Endodermal cell (in vitro differentiated cells): ENCODE measurements around the gene RNF223. TPM values are rescaled to one million over a fixed set of nuclear protein-coding genes. Genes with fewer than 3 reads are reported as not detected.

Experiments
- DNase-seq: peaks from one replicate; pipeline ENCODE4 v3.0.0-alpha.2; 2017
- H3K27ac ChIP-seq: 2 replicates; pipeline ENCODE4 v1.5.1; 2013; ENCODE audit warnings: mild to moderate bottlenecking, low read depth, low read length, moderate library complexity
- H3K27me3 ChIP-seq: 2 replicates; pipeline ENCODE4 v1.6.1; 2013; ENCODE audit warnings: mild to moderate bottlenecking, low read length, moderate library complexity; ENCODE audit not compliant: insufficient read depth, control insufficient read depth, poor library complexity, severe bottlenecking
- H3K36me3 ChIP-seq: 2 replicates; pipeline ENCODE4 v1.7.0; 2013; ENCODE audit warnings: mild to moderate bottlenecking, low read length, moderate library complexity; ENCODE audit not compliant: control insufficient read depth, insufficient read depth
- H3K4me1 ChIP-seq: one replicate; pipeline ENCODE4 v1.7.0; 2013; ENCODE audit warnings: low read length; ENCODE audit not compliant: control insufficient read depth, insufficient read depth
- H3K4me3 ChIP-seq: 2 replicates; pipeline ENCODE4 v1.5.1; 2013; ENCODE audit warnings: mild to moderate bottlenecking, low read length, moderate library complexity
- H3K9ac ChIP-seq: 2 replicates; pipeline ENCODE4 v1.6.1; 2013; ENCODE audit warnings: mild to moderate bottlenecking, low read length, moderate library complexity; ENCODE audit not compliant: poor library complexity, severe bottlenecking; ENCODE audit errors: extremely low read depth
- H3K9me3 ChIP-seq: 2 replicates; pipeline ENCODE4 v1.6.1; 2013; ENCODE audit warnings: mild to moderate bottlenecking, low read length, moderate library complexity; ENCODE audit not compliant: control insufficient read depth
- H3K27ac Mint-ChIP-seq: 2 replicates; pipeline ENCODE4 v1.8.0; 2020; ENCODE audit warnings: mixed read lengths
- H3K27me3 Mint-ChIP-seq: 2 replicates; pipeline ENCODE4 v1.8.0; 2021; ENCODE audit warnings: mild to moderate bottlenecking, mixed read lengths; ENCODE audit not compliant: insufficient read depth
- H3K36me3 Mint-ChIP-seq: 2 replicates; pipeline ENCODE4 v1.8.0; 2020; ENCODE audit warnings: low read depth, mixed read lengths
- H3K4me1 Mint-ChIP-seq: 2 replicates; pipeline ENCODE4 v1.8.0; 2020; ENCODE audit warnings: mixed read lengths
- H3K4me3 Mint-ChIP-seq: 2 replicates; pipeline ENCODE4 v1.8.0; 2020; ENCODE audit warnings: mild to moderate bottlenecking, moderate library complexity, mixed read lengths
- H3K9me3 Mint-ChIP-seq: 2 replicates; pipeline ENCODE4 v1.8.0; 2020; ENCODE audit warnings: mild to moderate bottlenecking, mixed read lengths
- WGBS, 2 experiments: methylation state at CpG; one replicate each; pipeline versions ENCODE4 v1.1.5 to v1.1.7; 2013; ENCODE audit warnings: missing lambda C conversion rate in 2 of 2, mixed read lengths in 1 of 2; ENCODE audit not compliant: insufficient coverage in 1 of 2, insufficient read length in 1 of 2; 5-methylcytosine and 5-hydroxymethylcytosine counted together
- total RNA-seq, 2 donors: library from RNA; stranded (reverse); fragmentation: NEBNext Ultra II Directional in 1 of 2; extraction: Animal tissue kit (Norgen Biotek cat#: 25700) in 1 of 2; gene quantifications; 2 replicates in 1 of 2; 3 replicates in 1 of 2; pipeline ENCODE4 v1.2.1, GENCODE V29; 2021
- TF ChIP-seq, protein P1 (sequence below): fragments of 200-600 bp; sonication (generic); conservative IDR thresholded peaks from 2 replicates; pipeline ENCODE4 v1.5.0; 2021; ENCODE audit warnings: antibody characterized with exemption, mild to moderate bottlenecking

The RNF223 gene
- total RNA-seq, 2 donors from 2014 or later, result not detected

DNA sequence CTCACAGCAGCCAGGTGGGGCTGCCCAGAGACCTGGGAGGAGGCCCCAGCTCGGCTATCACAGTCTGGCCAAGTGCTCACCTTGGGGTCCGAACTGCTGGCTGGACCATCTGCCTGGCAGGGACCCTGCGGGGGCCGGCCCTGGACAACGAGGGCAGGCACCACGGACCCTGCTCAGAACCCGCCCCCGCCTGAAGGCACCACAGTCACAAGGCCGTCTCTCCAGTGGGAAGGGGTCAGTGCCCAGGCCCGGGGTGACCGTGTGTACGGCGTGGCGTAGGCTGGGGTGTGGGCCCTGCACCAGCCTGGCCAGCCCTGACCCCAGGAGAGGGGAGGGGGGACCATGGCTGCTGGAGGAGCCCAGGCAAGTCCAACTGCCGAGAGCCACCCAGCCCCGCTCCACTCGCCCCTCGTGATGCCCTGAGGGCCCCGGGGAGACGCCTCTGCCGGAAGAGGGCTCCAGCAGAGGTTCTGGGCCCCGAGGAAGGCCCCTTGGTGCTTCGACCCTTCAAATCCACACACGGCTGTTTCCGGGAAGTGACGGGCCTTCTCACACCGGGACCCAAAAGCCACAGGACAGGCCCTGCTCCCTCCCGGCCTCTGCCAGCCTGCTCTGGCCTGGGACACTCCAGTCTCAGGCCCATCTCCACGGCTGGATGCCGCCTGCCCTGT is 11.2 kb upstream of the RNF223 start:
- H3K27ac Mint-ChIP-seq, result no peak overlapping the region
- no peaks in the 10 kb centered on the region for H3K4me1 ChIP-seq
- no peak overlapping the region for H3K27ac ChIP-seq
- WGBS, 2 experiments, result 89 to 92% methylated on average over 27 to 30 of the region's 30 CpGs
- peaks cover 2% of the 10 kb centered on the region for H3K36me3 Mint-ChIP-seq
- TF ChIP-seq, protein P1, sequence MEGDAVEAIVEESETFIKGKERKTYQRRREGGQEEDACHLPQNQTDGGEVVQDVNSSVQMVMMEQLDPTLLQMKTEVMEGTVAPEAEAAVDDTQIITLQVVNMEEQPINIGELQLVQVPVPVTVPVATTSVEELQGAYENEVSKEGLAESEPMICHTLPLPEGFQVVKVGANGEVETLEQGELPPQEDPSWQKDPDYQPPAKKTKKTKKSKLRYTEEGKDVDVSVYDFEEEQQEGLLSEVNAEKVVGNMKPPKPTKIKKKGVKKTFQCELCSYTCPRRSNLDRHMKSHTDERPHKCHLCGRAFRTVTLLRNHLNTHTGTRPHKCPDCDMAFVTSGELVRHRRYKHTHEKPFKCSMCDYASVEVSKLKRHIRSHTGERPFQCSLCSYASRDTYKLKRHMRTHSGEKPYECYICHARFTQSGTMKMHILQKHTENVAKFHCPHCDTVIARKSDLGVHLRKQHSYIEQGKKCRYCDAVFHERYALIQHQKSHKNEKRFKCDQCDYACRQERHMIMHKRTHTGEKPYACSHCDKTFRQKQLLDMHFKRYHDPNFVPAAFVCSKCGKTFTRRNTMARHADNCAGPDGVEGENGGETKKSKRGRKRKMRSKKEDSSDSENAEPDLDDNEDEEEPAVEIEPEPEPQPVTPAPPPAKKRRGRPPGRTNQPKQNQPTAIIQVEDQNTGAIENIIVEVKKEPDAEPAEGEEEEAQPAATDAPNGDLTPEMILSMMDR, result no peak
- H3K9me3 ChIP-seq, result no peaks in the 10 kb centered on the region
- no peak for DNase-seq
- no peak overlapping the region for H3K4me3 ChIP-seq
- H3K36me3 ChIP-seq, result no peaks in the 10 kb centered on the region
- no peaks in the 10 kb centered on the region for H3K9me3 Mint-ChIP-seq
- no peaks in the 10 kb centered on the region for H3K27me3 Mint-ChIP-seq
- no peaks in the 10 kb centered on the region for H3K4me1 Mint-ChIP-seq
- H3K4me3 Mint-ChIP-seq, result no peak overlapping the region
- H3K9ac ChIP-seq, result no peak overlapping the region
- no peaks in the 10 kb centered on the region for H3K27me3 ChIP-seq

- Mint-ChIP-seq H3K27me3 (peaks cover under 1% of the 10 kb centered on the region), H3K27ac (no peak overlapping the region), H3K4me3 (no peak overlapping the region), H3K4me1 (no peaks in the 10 kb centered on the region), H3K36me3 (peaks cover 2% of the 10 kb centered on the region), H3K9me3 (no peaks in the 10 kb centered on the region)
- peak; percentile 38 for DNase-seq
- no peak overlapping the region for H3K27ac ChIP-seq
- H3K27me3 ChIP-seq, result peaks cover 1% of the 10 kb centered on the region
- H3K4me3 ChIP-seq, result no peak overlapping the region
- 93 to 96% methylated on average over 17 to 38 of the region's 38 CpGs for WGBS, 2 experiments
- no peaks in the 10 kb centered on the region for H3K36me3 ChIP-seq
- no peak overlapping the region for H3K9ac ChIP-seq
- H3K9me3 ChIP-seq, result no peaks in the 10 kb centered on the region
- peaks cover 5% of the 10 kb centered on the region for H3K4me1 ChIP-seq
- TF ChIP-seq, protein P1, result no peak
Measured at GRCh38 chr1:1084372-1085170, 10.5 kb upstream of the RNF223 start.

DNA sequence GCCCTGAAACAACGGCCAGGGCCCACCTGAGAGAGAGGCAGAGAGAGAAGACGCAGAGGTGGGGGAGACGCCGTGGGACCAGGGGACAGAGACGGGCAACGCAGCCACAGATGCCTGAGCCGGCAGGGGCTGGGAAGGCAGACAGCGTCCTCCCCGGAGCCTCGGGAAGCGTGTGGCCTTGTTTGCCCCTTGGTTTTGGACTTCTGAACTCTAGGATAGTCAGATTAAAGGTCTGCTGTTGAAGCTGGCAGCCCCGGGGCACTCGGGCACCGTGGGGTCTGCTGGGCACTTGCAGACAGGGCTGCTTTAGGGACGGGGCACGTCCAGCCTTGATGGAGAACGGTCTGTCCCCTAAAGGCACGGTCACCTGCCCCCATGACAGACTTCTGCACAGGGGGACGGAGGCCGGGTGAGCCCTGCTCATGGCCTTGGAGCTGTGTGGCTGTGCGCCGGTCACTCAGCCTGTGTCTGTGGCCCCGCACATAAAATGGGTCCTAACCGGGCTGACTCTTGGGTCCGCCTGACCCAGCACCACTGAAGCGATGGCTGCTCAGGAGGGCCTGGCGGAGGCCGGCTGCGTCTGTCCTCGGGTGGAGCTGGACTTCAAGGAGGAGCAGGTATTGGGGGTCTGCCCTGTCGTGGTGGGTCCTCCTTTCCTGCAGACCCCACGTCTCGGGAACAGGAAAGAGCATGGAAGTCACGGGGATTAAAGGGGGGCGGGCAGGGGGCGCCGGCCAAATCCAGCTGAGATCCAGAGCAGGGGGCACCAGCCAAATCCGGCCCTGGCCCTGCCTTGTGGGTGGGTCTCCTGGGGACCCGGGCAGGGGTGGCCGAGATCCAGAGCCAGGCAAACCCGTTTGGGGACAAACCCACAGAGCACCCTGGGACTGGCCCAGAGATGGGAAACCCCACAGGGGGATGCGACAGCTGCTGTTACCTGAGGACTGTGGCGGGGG is 9.6 kb upstream of the RNF223 start:
- H3K27ac Mint-ChIP-seq, result no peak overlapping the region

More for the DNA sequence above, 9.6 kb upstream of the RNF223 start:
- no peaks in the 10 kb centered on the region for H3K36me3 ChIP-seq
- TF ChIP-seq, protein P1, result no peak
- DNase-seq, result peak; percentile 44
- peaks cover 7% of the 10 kb centered on the region for H3K4me1 ChIP-seq
- peaks cover 3% of the 10 kb centered on the region for H3K27me3 Mint-ChIP-seq
- H3K27me3 ChIP-seq, result peaks cover 6% of the 10 kb centered on the region
- H3K4me1 Mint-ChIP-seq, result peaks cover 2% of the 10 kb centered on the region
- no peak overlapping the region for H3K27ac ChIP-seq
- H3K4me3 Mint-ChIP-seq, result no peak overlapping the region
- no peak overlapping the region for H3K4me3 ChIP-seq
- no peaks in the 10 kb centered on the region for H3K9me3 Mint-ChIP-seq
- 92 to 93% methylated on average over 30 to 43 of the region's 43 CpGs for WGBS, 2 experiments
- no peak overlapping the region for H3K9ac ChIP-seq
- H3K36me3 Mint-ChIP-seq, result peaks cover 2% of the 10 kb centered on the region
- no peaks in the 10 kb centered on the region for H3K9me3 ChIP-seq
